Activated T-cell treated with anti-CD3 and anti-CD28 coated beads, Interleukin-2, amount 50 U/mL, for 24 hours (primary cell): Measurements from ENCODE around the gene ATP6V1G1.
A peak's percentile ranks its signal among the peaks of the same experiment; 100 is the strongest.

Source experiments
- DNase-seq: peaks from one replicate; pipeline ENCODE4 v3.0.0-alpha.2; 2020
- H3K27ac Mint-ChIP-seq: 2 replicates; pipeline ENCODE4 v1.8.0; 2020; ENCODE audit warnings: mild to moderate bottlenecking, mixed read lengths
- H3K27me3 Mint-ChIP-seq: 2 replicates; pipeline ENCODE4 v1.8.0; 2020; ENCODE audit warnings: mixed read lengths
- H3K36me3 Mint-ChIP-seq: 2 replicates; pipeline ENCODE4 v1.8.0; 2020; ENCODE audit warnings: low read depth, mixed read lengths
- H3K4me1 Mint-ChIP-seq: 2 replicates; pipeline ENCODE4 v1.8.0; 2020; ENCODE audit warnings: low read depth, mixed read lengths
- H3K4me3 Mint-ChIP-seq: 2 replicates; pipeline ENCODE4 v1.8.0; 2020; ENCODE audit warnings: mild to moderate bottlenecking, moderate library complexity, mixed read lengths
- H3K9me3 Mint-ChIP-seq: 2 replicates; pipeline ENCODE4 v1.8.0; 2020; ENCODE audit warnings: mixed read lengths

The ATP6V1G1 gene, protein sequence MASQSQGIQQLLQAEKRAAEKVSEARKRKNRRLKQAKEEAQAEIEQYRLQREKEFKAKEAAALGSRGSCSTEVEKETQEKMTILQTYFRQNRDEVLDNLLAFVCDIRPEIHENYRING

DNA sequence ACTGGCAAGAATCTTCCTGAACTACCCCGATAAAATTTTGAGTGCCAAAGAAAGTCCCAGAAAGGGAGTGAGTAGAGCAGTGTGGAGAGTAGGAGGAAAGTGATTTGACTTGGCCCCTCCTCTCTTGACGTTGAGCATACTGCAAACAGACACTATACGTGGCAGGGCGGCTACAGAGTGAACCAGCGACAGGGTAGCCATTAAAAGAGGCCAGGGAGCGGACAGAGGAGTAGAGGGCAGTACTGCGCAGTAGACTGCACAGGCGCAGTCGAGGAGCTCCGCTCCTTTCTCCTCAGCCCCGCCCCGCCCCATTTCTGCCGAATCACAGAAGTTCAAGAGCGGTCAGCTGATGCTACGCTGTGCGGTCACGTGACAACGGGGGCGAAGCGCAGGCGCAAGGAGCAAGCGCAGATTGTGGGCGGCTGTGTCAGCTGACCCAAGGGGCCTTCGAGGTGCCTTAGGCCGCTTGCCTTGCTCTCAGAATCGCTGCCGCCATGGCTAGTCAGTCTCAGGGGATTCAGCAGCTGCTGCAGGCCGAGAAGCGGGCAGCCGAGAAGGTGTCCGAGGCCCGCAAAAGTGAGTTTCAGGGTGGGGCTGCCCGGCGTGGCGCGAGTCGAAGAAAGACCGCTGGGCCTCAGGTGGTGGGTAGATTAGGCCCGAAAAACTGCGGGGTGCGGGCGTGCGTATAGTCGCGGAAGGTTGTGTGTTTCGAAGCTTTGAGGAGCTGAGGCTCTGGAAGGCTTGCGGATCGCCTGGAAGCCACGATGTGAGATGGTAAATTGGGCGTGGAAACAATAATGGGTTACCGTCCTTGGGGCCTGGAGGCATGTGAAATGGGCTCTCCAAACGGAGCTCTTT is at the start of gene ATP6V1G1:
TSS of gene ATP6V1G1 (plus strand) at position 425 of the 858 bp plus-strand sequence. CDS start at position 495, 70 bp downstream.
- Mint-ChIP-seq H3K4me3 (peak within 1 kb of the TSS; percentile 99), H3K9me3 (no peaks in the 10 kb centered on the region), H3K27ac (peak within 1 kb of the TSS; percentile 99), H3K27me3 (no peaks in the 10 kb centered on the region), H3K36me3 (peaks cover 38% of the 10 kb centered on the region), H3K4me1 (peaks cover 44% of the 10 kb centered on the region)
- peak; percentile 98 for DNase-seq

DNA sequence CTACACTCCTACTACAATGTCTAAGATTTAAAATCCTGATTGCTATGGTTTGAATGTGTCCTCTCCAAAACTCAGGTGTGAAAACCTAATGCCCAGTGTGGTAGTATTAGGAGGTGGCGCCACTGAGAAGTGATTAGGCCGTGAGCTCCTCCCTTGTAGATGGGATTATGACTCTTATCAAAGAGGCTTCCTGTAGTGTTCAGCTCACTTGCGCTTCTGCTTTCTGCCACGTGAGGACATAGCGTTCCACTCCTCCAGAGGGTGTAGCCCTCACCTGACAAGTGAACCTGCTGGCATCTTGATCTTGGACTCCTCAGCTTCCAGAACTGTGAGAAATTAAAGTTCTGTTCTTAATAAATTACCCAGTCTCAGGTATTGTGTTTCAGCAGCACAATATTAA is 49.3 kb upstream of the ATP6V1G1 start:
- no peak for DNase-seq
- Mint-ChIP-seq H3K27ac (no peak overlapping the region), H3K4me1 (peaks cover 5% of the 10 kb centered on the region), H3K27me3 (no peaks in the 10 kb centered on the region), H3K4me3 (no peak overlapping the region), H3K36me3 (no peaks in the 10 kb centered on the region), H3K9me3 (no peaks in the 10 kb centered on the region)

DNA sequence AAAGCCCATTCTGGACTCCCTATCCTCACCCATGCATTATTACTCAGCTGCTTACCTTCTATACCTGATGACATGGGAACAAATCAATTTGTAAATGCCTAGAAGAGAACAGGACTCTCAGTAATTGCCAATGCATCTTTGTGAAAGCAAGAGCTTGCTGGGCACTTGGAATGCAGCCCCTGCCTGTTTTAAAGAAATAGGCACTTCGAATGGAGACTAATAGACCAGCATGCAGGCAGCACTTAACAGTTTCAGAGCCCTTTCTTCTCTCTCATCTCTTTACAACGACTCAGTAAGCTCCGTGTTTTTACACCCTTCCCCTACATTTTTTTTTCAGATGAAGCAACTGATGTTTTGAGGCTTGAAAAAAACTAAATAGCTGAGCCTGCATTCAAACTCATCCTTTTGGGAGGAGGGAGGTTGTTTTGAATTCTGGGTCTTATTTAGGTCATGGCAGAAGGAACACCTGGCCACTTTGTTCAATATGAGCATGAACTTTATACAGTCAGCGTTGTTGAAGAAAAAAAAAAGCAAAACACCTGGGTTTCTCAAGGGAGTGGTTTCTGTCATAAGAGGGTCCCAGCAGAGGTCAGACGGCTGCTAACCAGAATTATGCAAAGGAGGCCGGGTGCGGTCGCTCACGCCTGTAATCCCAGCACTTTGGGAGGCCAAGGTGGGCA is 47.7 kb upstream of the ATP6V1G1 start:
- H3K4me3 Mint-ChIP-seq = no peak overlapping the region

DNA sequence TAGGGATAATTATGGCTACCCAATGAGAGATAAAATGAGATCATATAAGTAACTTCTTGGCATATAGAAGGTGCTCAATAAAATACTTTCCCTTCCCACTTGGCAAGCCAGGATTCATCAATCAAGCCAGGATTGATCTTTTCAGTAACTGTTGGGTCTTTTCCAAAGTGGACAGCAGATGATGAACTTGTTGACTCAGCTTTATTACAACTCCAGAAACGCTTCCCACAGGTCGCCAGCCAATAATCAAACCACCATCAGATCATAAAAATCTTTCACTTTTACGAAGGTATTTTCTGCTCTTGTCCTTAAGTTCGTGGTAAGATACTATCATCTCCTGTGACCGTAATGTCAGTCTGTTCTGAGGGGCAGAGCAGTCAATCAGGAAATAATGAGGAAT is 42.5 kb upstream of the ATP6V1G1 start:
- Mint-ChIP-seq H3K4me3 (no peak overlapping the region), H3K36me3 (no peaks in the 10 kb centered on the region), H3K4me1 (no peaks in the 10 kb centered on the region), H3K27me3 (peaks cover 3% of the 10 kb centered on the region), H3K9me3 (no peaks in the 10 kb centered on the region), H3K27ac (no peak overlapping the region)
- no peak for DNase-seq

More for the DNA sequence above, 47.7 kb upstream of the ATP6V1G1 start:
- no peak for DNase-seq
- H3K27me3 Mint-ChIP-seq = no peaks in the 10 kb centered on the region
- peaks cover 5% of the 10 kb centered on the region for H3K4me1 Mint-ChIP-seq
- no peak overlapping the region for H3K27ac Mint-ChIP-seq
- H3K36me3 Mint-ChIP-seq = no peaks in the 10 kb centered on the region
- no peaks in the 10 kb centered on the region for H3K9me3 Mint-ChIP-seq

DNA sequence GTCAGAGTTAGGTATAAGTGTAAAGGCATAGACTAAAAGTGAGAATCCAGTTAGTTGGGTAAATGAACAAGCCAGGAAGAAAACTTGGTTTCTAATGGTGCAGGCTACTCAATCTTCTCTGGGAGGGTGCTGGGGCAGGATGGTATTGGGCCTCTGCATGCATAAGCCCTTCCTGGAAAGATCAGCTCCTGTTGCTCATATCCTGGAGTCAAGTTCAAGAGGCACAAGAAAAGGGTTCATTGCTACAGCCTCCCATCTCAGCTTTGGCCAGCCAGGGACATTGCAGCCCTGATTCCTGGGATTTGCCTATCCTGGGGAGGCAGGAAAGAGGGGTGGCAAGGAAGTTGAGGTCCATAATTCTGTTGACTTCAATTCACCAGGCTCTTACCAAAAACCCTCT is 40.7 kb upstream of the ATP6V1G1 start:
- H3K4me1 Mint-ChIP-seq = no peaks in the 10 kb centered on the region
- H3K36me3 Mint-ChIP-seq = no peaks in the 10 kb centered on the region
- no peak overlapping the region for H3K4me3 Mint-ChIP-seq
- no peaks in the 10 kb centered on the region for H3K9me3 Mint-ChIP-seq
- peaks cover 6% of the 10 kb centered on the region for H3K27me3 Mint-ChIP-seq
- H3K27ac Mint-ChIP-seq = no peak overlapping the region
- DNase-seq = no peak

DNA sequence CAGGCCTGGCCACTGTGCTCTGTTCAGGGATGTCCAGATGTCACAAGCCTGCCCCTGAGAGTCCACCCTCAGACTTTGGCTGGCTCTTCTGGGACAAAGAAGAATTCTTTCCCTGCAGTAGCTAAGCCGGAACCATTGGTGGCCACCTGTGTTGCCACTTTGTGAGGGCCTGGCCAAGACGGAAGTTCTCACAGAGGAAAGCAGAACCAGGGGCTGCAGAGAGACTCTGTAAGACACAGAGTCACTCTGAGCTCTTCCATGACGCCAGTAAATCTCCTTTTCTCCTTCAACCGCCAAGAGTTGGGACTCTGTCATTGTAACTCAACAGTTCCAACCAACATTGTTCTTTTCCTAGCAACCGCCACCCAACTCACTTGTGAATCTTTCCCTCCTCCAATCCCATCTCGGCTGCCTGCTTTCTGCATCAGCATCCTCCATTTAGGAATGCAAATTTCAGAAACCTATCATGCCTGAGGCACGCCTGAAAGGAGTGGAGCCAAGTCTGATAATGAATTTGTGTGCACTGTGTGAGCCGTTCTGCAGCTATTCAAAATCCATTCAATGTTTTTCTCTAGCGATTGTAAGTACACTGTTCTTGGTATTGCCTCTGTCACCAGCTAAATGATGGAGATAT is 37.8 kb upstream of the ATP6V1G1 start:
- DNase-seq = no peak
- H3K27ac Mint-ChIP-seq = no peak overlapping the region
- no peaks in the 10 kb centered on the region for H3K9me3 Mint-ChIP-seq
- H3K4me1 Mint-ChIP-seq = no peaks in the 10 kb centered on the region
- H3K27me3 Mint-ChIP-seq = peaks cover 6% of the 10 kb centered on the region
- H3K36me3 Mint-ChIP-seq = no peaks in the 10 kb centered on the region
- H3K4me3 Mint-ChIP-seq = no peak overlapping the region

DNA sequence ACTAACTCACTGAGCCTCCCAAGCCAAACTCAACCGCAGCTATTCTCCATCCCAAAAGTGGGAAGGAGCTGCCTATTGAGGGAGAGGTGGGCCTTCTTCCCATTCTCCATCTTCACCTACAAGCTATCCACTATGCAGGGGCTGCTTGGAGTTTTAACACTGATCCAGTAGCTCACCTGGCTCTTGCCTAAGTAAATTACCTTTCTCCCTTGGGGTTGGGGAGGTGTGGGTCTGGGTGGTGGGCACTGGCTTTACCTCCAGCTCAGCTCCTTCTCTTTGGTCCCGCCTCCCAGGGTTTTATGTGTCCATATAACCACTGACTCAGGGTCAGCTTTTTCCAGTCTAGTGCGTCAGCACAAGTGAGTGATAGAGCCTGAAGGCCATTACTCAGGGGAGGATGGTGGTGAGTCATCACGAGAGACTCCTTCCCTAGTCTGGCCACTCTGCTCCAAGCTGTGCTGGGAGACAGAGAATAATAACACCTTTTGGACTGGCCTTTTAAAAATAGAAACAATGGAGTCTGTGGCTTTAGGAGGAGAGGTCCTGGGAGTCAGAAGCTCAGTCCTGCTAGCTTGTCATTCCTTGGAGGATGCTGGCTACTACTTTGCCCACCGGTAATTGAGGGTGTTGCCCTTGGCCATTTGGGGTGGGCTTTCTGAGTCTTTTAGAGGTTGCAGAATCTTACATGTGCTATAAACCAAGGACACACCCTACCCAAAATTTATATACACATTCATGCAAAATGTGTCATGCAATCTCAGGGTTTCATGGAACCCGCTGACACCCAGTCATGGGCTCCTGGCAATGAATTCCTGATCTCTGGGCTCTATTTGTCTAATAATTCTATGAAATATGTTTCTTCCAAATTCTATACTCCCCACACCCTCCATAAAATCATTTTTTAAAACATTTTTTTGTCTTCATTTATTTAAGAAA is 35.6 kb upstream of the ATP6V1G1 start:
- Mint-ChIP-seq H3K27me3 (peaks cover 6% of the 10 kb centered on the region), H3K4me1 (no peaks in the 10 kb centered on the region), H3K36me3 (no peaks in the 10 kb centered on the region), H3K27ac (no peak overlapping the region), H3K4me3 (no peak overlapping the region), H3K9me3 (no peaks in the 10 kb centered on the region)
- DNase-seq = no peak

DNA sequence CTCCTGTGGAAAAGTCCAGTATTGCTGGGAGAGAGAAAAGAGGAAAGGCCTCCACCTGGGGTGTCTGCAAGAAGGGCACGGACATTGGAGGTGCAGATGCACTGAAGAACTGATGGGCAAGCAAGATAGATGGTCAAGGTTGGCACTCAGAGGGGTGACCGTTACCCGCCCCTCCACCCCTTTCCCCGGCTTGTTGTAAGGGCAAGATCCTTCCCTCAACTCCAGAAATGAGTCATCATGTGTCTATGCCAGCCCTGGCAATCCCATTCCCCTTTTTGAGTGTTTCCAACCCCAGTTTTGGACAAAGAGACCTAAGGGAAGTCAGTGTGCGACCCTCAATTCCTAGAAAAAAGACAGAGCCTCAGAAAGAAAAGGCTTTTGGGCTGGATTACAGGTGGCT is 34.9 kb upstream of the ATP6V1G1 start:
- H3K9me3 Mint-ChIP-seq = no peaks in the 10 kb centered on the region
- no peaks in the 10 kb centered on the region for H3K4me1 Mint-ChIP-seq
- no peak for DNase-seq
- no peak overlapping the region for H3K27ac Mint-ChIP-seq
- H3K4me3 Mint-ChIP-seq = no peak overlapping the region
- no peaks in the 10 kb centered on the region for H3K36me3 Mint-ChIP-seq
- H3K27me3 Mint-ChIP-seq = peaks cover 3% of the 10 kb centered on the region

DNA sequence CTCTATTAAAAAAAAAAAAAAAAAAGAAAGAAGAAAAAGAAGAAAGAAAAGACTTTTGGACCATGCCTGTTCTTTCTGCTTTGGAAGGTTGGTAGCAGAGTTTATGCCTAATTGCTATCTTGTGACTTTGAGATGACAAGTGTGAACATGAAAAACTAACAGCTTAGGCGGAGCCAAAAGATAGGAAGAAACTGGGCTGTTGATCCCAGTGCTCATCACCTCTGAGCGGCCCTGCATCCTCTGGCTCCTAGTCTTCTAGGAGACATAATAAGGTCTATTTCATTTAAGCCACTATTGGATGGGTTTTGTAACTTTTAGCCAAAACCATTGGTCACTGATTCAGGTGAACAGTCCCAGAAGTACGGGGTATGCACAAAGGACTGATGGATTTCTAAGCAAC is 34.4 kb upstream of the ATP6V1G1 start:
- H3K9me3 Mint-ChIP-seq = no peaks in the 10 kb centered on the region
- no peaks in the 10 kb centered on the region for H3K36me3 Mint-ChIP-seq
- no peak overlapping the region for H3K4me3 Mint-ChIP-seq
- H3K27ac Mint-ChIP-seq = no peak overlapping the region
- no peak for DNase-seq
- no peaks in the 10 kb centered on the region for H3K4me1 Mint-ChIP-seq
- H3K27me3 Mint-ChIP-seq = peaks cover 3% of the 10 kb centered on the region

DNA sequence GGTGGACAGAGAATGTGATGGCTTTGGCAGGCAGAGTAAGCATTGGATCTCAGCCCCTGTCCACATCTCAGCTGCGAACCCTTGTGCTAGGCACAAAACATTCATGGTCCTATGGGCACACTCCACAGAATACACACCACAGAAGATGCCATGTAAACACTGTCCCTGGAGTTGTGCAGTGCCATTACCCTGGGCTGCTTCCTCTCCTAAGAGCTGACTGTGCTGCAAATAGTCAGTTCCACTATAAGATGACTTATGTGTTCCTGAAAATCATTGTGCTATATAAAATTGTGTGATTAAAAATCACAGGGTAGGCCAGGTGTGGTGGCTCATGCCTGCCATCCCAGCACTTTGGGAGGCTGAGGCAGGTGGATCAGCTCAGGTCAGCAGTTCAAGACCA is 31.9 kb upstream of the ATP6V1G1 start:
- no peak for DNase-seq
- H3K27me3 Mint-ChIP-seq = peaks cover 2% of the 10 kb centered on the region
- no peaks in the 10 kb centered on the region for H3K4me1 Mint-ChIP-seq
- no peaks in the 10 kb centered on the region for H3K36me3 Mint-ChIP-seq
- no peak overlapping the region for H3K27ac Mint-ChIP-seq
- H3K4me3 Mint-ChIP-seq = no peak overlapping the region
- H3K9me3 Mint-ChIP-seq = no peaks in the 10 kb centered on the region

DNA sequence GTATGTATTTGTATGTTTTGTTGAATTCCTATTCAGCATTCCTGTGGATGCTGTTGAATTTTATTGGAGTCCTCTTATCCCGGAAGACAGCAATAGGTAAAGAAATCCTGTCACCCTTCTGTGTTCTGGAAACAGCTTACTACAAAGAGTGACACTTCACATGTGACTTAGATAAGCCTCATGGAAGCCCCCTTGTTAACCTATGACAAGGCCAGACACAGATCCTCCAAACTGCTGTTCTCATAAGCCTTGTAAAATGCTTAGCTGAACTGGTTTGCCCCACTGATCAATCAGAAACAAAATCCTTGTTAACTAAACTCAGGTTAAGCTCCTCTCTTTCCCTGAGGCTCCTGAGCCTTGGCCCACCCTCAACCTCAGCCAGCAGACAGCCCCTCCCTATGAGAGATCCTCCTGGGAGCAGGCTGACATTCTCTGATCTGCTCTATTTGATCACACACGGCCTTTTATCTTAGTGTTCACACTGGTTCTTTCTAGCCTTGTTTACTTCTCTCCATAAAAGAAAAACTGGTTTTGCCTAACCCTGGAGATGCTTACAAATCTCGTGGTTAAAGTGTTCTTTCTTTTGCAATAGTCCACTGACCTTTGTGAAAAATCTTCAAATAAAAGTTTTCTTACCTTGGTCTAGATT is 29.4 kb upstream of the ATP6V1G1 start:
- DNase-seq = no peak
- Mint-ChIP-seq H3K4me3 (no peak overlapping the region), H3K36me3 (no peaks in the 10 kb centered on the region), H3K27ac (peak overlapping the region; percentile 48), H3K4me1 (no peaks in the 10 kb centered on the region), H3K27me3 (peaks cover 6% of the 10 kb centered on the region), H3K9me3 (no peaks in the 10 kb centered on the region)

DNA sequence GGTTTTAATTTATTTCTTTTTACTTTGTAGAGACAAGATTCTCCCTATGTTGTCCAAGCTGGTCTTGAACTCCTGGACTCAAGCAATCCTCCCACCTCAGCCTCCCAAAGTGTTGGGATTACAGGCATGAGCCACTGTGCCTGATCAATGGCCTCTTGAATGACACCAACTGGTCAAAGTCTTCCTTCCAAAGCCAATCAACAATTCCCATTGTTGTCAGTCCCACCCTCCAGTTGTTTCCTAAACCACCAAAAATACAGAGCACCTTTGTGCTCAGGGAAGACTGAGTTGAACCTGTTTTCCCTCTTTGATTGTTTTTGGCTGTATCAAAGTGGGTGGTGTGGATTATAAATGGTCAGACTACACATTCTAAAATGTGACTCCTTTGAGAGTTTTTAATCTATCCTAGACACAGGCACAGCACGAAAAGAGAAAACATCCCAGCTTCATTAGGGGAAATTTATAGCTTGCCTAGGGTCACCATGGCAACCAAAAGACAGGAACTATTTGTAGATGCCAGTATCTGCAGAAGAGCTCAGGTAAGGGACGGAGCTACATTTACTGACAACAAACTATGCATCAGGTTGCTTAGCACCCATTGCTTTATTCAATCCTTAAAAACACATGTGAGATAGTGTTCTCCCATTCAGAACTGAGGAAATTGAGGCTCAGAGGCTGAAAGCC is 27.6 kb upstream of the ATP6V1G1 start:
- Mint-ChIP-seq H3K27me3 (peaks cover 6% of the 10 kb centered on the region), H3K27ac (no peak overlapping the region), H3K9me3 (no peaks in the 10 kb centered on the region), H3K36me3 (no peaks in the 10 kb centered on the region), H3K4me1 (no peaks in the 10 kb centered on the region), H3K4me3 (no peak overlapping the region)
- no peak for DNase-seq

DNA sequence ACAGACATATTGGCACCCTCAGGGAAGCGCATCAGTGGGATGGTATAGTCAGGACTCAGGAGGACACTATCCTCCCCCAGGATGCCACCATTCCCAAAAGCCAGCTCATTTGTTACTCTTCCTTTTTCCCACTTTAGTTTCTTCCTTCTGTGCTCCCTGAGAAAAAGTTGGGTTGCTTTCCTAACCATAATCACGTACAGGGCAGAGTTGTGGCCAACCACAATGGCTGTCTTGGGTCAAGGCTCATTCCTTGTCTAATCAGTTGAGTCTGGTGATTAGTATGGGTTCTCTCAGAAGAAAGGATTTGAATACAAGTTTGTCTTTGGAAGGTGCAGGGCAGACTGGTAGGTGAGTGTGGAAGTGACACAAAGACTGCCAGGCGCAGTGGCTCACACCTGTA is 26.6 kb upstream of the ATP6V1G1 start:
- no peaks in the 10 kb centered on the region for H3K4me1 Mint-ChIP-seq
- H3K36me3 Mint-ChIP-seq = no peaks in the 10 kb centered on the region
- no peaks in the 10 kb centered on the region for H3K9me3 Mint-ChIP-seq
- no peak overlapping the region for H3K27ac Mint-ChIP-seq
- no peak for DNase-seq
- no peak overlapping the region for H3K4me3 Mint-ChIP-seq
- H3K27me3 Mint-ChIP-seq = peaks cover 6% of the 10 kb centered on the region
